Measurements from ENCODE around the gene KITLG.
"Not testable (repeated sequence)": the region's sequence is repeated elsewhere in the genome, so short reads cannot be mapped to it uniquely, and the experiment has no call there.

KITLG gene, protein sequence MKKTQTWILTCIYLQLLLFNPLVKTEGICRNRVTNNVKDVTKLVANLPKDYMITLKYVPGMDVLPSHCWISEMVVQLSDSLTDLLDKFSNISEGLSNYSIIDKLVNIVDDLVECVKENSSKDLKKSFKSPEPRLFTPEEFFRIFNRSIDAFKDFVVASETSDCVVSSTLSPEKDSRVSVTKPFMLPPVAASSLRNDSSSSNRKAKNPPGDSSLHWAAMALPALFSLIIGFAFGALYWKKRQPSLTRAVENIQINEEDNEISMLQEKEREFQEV
- total RNA-seq, result 0 to 1.2 reads per million in 2 donors

DNA sequence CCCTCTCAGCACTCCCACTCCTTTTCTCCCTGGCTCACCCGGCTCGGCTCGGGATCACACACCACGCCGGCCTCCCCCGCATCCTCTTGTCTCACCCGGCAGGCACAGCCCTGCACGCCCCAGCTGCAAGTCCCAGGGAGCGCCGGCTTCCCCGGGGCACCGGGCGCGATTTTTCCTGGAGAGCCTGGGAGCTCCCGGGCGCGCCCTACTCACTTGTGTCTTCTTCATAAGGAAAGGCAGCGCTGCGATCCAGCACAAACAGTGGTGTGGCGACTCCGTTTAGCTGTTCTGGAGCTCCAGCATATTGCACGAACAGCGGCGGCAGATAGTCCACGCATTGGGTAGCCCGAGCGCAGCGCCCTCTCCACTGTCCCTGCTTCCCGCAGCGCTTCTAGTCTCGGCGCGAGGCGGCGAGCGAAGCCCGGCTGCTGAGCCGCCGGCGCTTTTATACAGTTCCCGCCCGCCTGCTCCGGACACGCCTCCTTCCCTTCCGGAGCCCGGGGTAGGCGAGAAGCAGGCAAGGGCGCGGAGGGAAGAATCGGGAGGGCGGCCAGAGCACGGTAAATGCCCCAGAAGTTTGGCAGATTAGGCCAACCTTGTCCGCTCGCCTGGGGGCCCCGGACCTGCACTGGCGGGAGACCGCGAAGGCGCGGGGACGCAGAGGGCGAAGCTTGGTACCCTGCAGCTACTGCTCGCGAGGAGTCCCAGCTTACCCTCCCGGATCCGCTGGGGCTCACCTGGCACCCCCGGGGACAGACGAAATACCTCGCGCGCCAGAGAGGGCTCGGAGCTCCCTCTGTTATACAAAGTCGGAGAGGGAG, at the start of gene KITLG:
KITLG (minus strand) TSS at position 421 of the 821 bp plus-strand sequence; CDS start at position 228, 193 bp downstream.
- DNase-seq, result peak in 1 of 5 experiments; percentile 47

DNA sequence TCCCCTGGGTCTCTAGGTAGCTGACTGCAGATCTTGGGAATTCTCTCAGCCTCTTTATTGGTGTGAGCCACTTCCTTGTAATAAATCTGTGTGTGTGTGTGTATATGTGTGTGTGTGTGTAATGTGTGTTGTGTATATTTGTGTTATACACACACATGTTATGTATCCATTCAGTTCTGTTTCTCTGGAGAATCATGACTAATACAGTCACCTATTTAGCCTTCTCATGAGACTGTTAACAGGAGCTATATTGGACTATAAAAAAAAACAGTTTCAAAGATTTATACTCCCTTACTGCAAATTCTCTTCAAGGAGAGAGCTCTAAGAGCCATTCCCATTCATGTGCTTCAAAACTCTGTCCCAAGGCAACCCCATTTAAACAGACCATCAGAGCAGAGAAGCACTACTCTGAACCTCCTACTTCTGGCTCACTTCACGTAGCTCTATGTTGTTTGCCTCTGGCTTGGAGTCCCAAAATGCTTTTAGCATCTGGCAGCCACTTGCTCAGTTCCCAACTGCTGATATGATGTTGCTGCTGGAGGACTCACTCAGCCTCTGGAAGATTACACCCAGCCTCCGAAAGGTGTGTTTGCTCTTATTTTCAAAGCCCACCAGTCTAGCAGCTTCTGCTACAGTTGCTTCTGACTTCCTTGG, 48.7 kb upstream of the KITLG start:
- DNase-seq, result no peak

DNA sequence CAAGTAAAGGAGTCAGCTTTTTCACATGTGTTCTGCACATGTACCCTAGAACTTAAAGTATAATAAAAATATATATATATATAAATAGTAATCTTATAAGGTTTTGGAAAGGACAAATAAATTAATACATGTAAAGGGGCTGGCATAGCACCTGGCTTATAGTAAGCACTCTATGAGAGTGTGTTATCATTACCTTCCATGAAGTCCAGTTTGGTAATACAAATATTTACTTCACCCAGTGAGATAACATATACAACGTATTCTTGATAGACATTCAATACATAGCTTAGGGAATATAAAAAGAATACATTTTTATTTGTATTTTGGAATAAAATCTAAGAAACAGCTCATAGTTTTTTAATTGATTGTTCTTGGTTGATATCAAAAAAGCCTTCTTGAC, 47.8 kb upstream of the KITLG start:
- not testable (repeated sequence) for DNase-seq

DNA sequence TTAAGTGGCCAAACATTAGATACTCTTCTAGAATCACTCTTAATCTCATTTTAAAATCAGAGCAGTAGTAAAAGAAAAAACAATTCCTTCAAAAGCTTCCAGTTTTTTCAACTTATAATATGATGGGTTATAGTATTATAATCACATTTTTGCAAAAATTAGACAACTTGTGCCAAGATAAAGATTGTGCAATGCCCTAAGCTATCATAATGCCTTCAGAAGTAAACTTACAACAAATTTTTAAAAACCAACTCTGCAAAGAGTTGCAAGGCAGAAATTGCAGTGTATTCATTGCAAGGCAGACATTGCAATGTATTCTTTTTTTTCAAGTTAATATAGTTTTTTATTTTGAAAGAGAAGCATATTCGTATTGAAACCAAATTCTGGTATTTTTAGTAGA, 47.2 kb upstream of the KITLG start:
- DNase-seq, result no peak

DNA sequence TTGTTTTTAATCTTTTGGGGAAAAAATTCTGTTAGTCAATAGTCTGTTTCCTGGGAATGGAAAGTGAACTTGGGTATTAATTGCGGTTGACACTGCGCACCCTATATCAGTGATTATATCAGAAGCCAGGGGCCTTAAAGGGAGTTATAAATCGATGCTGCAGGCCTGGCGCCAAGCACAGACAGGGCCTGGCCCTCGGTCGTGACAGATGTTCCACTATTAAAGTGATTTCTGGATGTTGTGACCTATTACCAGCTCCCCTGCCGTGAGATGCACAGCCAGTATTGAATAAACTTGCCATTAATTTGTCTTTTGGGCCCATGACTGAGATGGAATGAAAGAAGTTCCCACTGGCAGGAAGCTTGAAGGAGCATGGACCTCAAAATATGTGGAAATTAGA, 45.1 kb upstream of the KITLG start:
- DNase-seq, result no peak

DNA sequence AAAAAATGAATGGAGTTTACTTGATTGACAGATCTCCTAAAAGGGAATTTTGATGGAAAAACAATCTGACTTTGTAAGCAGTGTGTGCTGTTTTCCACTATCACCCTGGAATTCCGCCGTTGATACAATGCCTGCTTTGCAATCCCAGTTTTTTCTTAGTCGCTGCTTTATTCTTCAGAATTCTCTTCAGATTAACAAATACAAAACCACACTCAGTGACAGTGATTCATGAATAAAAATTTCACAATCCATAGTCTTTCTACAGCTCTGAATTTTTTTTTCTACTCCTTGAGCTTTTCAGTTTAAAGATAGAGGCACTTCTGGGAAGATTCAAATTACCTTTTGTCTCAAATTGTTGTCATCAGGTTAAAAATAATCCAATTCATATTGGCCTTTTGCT, 44.6 kb upstream of the KITLG start:
- no peak for DNase-seq

DNA sequence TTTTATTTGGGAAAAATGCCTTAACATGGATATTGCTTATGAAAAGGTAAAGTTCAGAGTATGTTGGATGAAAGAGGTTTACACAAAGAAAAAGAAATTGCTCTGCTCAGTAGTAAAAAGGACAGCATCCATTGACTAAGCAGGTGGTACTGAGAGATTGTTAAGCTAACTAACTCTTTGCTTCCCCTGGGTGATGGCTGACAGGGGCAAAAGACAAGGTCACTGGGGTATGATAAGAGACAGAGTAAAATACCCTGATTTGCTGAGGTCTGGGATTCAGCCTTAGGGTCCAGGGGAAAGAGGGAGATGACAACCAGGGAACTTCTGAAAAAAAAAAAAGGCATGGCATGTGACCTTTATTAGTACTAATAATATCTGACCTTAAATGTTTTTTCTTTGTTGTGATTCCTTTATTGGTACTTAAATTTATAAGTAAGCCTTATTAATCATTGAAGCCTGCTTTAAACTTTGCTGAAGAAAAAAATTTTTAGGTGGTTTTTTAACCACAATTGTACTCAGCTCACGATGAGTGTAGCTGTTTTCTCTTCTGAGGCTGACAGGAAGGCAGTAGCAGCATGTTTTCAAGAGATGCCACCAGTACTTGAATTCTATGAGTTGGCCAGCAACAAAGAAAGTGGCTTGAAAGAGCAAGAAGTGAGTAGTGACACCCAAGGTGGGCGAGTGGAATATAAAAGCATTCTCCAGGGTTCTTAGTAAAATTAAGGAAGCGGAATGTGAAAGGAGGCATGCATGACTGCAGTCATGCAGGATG, 43.7 kb upstream of the KITLG start:
- DNase-seq, result peak in 1 of 5 experiments; percentile 11

DNA sequence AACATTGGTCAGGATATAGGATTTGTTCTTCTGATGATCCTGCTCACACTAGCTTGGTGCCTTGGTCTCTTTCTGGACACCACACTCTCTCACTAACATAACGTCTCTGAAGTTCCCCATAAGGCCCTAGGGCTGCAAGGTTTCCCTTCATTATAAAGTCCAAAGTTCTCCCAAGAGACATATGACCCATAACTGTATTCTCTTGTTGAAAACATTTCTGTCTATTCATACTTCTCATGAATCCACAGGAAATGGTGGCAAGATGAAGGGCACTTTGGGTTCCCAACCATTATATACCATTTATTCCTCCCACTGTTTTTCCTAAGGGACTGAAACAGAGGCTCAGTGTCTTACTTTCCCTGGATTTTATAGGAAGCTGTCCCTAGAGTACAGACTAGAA, 37.1 kb upstream of the KITLG start:
- no peak for DNase-seq

DNA sequence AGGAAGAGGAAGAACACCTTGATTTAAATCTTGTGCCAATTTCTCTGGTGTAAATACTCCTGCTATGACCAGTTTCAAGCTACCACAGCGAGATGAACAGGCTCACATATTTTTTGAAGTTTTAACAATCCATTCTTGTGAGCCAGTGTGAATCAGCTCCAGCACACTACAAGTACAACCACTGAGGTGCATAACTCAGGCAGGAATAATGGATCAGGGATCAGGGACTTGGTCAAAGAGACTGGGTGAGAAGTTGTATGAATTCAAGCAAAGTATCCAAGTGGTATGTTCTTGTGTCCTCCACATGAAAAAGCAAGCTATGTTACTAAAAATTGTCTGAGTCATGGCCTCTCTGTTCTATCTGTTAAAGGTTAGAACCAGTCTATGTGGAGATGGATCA, 35.2 kb upstream of the KITLG start:
- DNase-seq, result no peak

DNA sequence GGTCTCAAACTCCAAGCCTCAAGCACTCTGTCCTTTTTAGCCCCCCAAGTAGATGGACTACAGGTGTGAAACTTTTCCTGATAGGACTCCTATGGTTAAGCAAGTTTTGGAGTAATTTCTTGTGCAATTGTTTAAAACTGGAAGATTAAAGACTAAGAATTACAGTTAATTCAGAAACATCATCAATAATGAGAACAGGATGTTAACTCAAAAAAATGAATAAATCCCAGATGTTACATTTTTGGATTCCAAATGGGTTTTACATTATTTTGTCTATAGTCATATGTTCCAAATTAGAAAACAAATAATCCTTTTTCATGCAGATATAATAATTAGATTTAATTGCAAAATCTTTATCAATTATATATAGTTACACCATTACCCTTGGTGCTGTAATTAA, 24.4 kb upstream of the KITLG start:
- no peak for DNase-seq

DNA sequence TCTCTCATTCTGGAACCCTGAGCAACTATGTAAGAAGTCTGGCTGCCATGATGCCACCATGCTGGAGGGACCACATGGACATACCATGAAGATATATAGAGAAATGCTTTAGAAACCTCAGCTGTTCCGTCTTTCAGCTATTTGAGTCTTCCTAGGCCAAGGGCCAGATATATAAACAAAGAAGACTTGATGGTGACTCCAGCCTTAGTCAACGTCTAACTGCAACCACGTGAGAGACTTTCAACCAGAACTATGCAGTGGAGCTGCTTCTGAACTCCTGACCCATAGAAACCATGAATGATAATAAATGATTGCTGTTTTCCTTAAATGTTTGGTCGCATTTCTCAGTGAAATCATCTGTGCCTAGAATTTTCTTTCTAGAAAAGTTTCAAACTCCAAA, 20.0 kb upstream of the KITLG start:
- DNase-seq, result no peak

DNA sequence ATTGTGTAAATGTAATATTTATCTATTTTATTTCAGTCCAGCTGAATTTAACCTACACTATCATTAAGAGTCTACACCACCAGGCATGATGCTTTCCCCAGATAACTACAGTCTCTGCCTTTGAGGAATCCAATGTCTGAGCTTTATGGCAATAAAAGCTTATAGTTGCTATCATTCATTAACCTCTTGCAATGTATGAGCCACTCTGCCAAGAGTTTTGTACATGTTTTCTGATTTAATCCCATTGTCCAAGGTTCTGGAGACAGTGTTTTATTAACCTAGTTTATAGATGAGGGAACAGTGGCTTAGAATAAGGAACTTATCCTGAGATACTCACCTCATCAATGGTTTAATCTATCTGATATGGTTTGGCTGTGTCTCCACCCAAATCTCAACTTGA, 17.1 kb upstream of the KITLG start:
- no peak for DNase-seq

DNA sequence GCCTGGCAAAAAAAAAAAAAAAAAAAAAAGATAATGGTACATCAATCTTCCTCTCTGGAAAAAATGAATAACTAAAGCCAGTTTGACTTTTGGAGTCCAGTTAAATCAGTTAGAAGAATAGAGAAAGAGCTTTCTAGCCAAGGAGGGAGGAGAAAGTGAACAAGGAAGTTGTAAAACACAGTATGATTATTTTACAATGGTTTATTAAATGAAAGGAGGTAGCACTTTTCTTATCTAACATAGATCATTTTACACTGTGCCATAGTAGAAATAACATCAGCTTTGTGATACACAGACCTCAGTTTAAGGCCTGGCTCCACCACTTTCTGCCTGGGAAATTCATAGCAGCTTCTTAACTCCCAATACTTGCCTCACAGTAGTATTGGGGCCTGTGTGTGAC, 15.4 kb upstream of the KITLG start:
- no peak for DNase-seq

DNA sequence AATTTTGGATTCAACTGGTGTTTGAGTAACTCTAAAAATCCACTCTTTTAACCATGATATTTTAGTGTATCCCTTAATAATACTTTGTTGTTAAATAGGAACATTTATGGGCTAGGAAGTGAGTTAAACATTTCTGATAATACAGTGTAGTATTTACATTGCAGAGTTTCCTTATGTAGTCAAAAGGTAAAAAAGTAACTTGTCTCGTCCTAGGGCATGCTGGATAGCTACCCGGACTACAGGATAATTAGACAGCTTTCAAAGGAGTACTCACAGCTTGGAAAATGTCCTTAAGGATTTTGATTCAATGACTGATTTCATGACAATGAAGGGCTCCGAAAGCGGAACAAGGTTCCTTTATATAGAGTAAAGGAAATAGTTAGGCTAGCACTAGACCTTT, 14.5 kb upstream of the KITLG start:
- no peak for DNase-seq

DNA sequence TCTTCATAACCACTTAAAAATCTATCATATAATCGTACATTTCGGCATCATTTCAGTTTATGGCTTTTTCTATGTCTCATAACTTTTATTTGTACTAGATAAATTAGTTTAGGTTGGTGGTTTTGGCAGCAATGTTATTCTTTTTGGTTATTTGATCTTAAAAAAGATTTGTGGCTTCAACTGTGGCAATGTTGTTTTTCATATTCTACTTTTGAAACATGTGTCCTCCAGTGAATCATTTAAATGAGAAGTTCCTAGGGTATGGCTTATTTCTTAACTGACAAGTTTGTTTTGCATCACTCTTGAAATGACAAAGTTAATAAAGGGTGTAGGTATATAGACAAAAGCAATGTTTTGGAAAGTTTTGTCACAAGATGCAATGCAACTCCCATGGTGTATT, 11.1 kb upstream of the KITLG start:
- DNase-seq, result peak in 1 of 5 experiments; percentile 27

DNA sequence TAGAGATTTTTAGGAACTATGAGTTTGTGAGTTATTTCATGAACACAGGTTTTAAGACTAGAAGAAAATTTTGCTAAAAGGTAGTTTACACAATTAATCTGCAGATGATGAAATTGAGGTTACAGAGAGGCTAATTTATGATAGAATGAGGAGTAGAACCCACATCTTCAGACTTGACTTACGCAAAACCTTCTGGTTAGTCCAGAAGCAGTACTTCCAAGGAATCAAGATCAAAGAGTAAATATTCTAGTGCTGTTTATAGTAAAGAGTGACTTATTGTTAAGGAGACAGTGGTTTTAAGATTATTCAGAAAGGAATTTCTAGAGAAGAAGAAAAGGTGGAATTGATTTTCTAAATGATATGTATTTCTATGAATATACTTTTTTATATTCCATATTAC, 10.6 kb upstream of the KITLG start:
- no peak for DNase-seq

DNA sequence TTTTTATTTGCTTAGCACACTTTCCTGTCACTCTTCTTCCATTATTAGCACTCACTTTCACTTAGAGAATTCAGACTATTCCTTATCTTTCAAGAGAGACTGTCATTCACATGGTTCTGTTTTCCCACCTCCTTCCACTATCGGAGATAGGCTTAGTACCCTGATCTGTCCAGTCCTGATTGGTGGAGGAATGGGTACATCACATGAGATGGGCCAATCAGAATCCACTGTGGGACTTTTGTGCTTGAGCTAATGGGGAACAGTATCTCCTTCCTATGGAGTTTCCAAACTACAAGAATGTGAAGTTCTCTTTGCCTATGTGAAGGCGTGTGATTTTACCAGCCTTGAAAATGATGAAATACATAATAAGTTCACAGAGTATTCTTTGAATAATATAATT, 4.8 kb upstream of the KITLG start:
- no peak for DNase-seq

DNA sequence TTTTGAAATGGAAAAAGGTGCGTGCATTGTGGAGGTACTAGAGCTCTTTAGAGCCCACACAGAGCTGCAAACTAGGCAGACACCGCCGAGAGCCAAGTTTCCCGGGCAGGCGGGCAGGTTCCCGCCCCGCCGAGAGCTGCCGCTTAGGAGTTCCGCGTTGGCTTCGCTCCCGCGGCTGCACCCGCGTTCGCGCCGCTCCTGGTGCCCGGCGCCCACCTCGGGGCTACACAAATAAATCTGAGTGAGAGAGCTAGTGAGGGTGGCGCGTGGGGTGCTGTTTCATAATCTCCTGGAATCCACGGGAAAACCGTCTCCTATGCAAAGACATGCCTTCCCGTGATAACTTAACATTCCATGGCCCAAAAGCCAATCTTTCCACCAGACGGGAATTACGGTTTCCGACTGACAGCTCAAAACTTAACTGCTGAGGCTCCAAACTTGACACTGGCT, 645 bp downstream of the KITLG start:
- no peak for DNase-seq

DNA sequence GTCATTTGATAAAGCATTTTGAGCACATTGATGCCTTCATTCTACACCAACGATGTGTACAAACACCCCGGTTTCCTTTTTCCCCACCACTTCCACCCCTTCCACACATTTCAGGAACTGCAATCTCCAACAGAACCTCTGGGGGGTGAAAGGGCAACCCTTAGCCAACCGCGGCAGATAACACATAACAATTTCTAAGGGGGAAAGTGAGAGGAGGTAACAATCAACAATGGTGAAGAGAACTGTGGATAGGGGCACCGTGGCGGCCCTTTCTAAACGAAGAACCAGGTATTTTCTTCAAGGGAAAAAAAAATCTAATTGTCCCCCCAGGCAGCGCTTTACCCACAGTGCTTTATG, 1.1 kb downstream of the KITLG start:
- DNase-seq, result no peak

DNA sequence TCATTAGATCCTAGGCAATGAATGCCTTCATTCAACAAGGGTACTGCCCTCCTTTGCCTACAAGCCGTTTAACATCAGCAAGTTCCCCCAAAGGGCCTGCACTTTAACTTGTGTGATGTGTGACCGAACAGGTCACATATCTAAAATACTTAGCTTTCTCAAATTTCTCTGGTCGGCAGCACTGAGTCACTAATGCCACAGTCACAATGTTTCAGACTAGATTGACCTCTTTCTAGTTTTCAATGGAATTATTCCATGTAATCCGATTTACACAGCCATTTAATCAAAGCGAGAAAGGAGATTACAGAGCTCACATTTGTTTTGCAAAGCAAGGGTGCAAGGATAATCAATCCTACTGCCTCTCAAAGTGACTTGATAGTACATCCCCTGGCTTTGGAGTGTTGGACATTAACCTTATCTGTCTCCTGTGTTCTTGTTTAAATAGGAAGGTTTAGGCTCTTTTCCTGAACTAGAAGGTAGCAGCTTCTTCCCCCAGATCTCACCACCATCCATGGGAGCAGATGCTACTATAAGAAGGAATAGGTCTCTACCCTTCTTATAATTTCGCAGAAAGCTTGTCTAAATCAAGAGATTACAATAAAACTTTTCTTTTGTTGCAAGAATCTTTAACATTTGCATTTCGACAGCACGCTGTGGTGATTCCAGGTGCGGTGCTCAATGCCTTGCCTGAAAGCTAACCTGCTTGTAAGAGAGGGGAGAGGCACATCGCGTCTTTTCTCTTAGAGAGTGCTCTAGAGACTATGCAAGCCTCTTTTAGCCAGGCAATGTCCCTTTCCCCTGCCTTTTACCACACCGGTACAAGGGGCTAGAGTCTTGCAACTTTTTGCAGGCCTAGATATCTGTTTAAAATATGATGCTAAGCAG, 1.8 kb downstream of the KITLG start:
- no peak for DNase-seq

DNA sequence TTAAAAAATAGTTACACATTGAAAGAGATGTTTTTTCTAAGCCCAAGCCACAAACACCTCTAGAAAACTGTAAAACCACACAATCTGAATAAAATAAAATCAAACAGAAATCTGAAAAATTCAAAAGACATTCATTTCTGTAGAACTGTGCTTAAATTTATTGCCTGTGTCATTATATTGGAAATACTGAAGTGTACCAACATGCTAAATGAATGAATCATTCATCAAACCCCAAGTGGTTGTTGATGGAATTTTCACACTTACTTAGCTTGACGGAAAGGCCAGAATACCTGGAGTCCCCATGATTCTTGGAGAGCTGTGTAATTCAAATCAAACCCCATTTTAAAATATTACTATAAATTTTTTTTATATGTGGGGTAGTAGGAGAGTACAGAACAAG, 2.7 kb downstream of the KITLG start:
- no peak for DNase-seq

DNA sequence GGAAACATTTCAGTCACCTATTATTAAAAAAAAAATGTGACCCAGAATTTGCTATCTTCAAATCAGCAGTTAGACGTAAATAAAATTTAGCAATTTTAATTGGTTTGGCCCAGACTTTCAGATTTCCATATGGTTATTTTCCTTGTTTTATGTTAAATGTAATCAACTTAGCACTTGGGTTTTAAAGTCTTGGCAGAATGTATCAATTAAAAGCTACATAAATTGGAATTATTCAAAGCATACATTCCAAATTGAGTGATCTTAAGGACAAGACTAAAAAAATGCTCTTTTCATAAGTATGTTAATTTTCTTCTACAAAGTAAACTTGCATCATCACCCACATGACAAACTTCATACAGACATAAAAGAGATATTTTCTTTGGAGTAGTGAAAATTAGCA, 3.4 kb downstream of the KITLG start:
- no peak for DNase-seq

All from T-helper 2 cell (primary cell).